Breast epithelium (tissue), 3 donors: ENCODE data around the gene SETD6.

Experiments
- POLR2A ChIP-seq: fragments of 450-650 bp; IDR thresholded peaks from one replicate; pipeline ENCODE4 v1.6.1; 2016; ENCODE audit warnings: antibody characterized with exemption, mild to moderate bottlenecking, moderate library complexity
- POLR2AphosphoS5 ChIP-seq, 3 donors: sonication (generic); formaldehyde crosslinking; IDR thresholded peaks; one replicate each; pipeline ENCODE4 v1.6.1; 2017; ENCODE audit warnings: antibody characterized with exemption in 3 of 3
- TF ChIP-seq, protein P1 (sequence below), 3 donors: fragments of 450-650 bp; IDR thresholded peaks; one replicate each; pipeline ENCODE4 v1.5.1; 2016 to 2017; ENCODE audit warnings: antibody characterized with exemption in 3 of 3, mild to moderate bottlenecking in 3 of 3, moderate library complexity in 3 of 3

DNA sequence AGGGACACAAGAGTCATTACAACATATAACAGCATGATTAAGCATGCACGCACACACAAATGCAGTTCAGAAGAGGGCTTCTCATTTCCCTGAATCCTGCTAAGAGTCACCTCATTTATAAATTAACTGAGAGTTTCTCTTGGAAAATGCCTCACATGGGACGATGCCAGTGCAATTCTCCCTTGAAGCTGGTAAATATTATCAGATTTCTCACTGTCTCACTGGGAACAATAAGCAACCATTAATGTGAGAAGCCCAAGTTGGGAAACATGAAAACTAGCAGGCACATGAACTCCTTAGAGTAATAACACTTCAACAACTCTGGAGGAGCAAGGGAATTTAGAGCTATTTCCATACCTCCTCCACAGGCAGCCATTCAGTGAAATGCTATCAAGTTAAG lies 26.4 kb downstream of the SETD6 start:
- TF ChIP-seq, protein P1, sequence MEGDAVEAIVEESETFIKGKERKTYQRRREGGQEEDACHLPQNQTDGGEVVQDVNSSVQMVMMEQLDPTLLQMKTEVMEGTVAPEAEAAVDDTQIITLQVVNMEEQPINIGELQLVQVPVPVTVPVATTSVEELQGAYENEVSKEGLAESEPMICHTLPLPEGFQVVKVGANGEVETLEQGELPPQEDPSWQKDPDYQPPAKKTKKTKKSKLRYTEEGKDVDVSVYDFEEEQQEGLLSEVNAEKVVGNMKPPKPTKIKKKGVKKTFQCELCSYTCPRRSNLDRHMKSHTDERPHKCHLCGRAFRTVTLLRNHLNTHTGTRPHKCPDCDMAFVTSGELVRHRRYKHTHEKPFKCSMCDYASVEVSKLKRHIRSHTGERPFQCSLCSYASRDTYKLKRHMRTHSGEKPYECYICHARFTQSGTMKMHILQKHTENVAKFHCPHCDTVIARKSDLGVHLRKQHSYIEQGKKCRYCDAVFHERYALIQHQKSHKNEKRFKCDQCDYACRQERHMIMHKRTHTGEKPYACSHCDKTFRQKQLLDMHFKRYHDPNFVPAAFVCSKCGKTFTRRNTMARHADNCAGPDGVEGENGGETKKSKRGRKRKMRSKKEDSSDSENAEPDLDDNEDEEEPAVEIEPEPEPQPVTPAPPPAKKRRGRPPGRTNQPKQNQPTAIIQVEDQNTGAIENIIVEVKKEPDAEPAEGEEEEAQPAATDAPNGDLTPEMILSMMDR (IDR thresholded peaks at IDR 0.05), result no peak
- no peak for TF ChIP-seq POLR2A
- no peak for TF ChIP-seq POLR2AphosphoS5 (IDR thresholded peaks at IDR 0.05)
